ENCODE measurements around the gene DAG1. TPM values are rescaled to one million over a fixed set of nuclear protein-coding genes. Genes with fewer than 3 reads are reported as not detected.

The DAG1 gene
- polyA plus RNA-seq, 2 of the 4 experiments (the other 2 are of a cell fraction) = 46.6 to 59.6 TPM

- Histone ChIP-seq H3K9me3 (no peaks in the 10 kb centered on the region), H3K4me1 (no peaks in the 10 kb centered on the region), H3K4me3 (no peak overlapping the region), H3K4me2 (no peak overlapping the region), H3K27ac (no peak overlapping the region)
- ChIA-PET POLR2A (no interaction called here), CTCF (interaction anchor here (6.9 kb wide), 1 partner anchor 16 kb away, joined by 33 read pairs; no protein-coding TSS in a partner anchor)
- ATAC-seq = no peak
- TF ChIP-seq TFCP2L1 (CRISPR knock-in tag; IDR thresholded peaks at IDR 0.05) = no peak
- no peak for TF ChIP-seq ESRRA (IDR thresholded peaks at IDR 0.05; ENCODE audit: borderline replicate concordance, low read length)
- no peak for TF ChIP-seq ZNF302 (CRISPR knock-in tag; IDR thresholded peaks at IDR 0.05)
- no peak for TF ChIP-seq BCL3 (IDR thresholded peaks at IDR 0.05)
- no peak for TF ChIP-seq FOSL2 (IDR thresholded peaks at IDR 0.05)
- no peak for TF ChIP-seq FOSL2 (CRISPR knock-in tag; IDR thresholded peaks at IDR 0.05)
- no peak for TF ChIP-seq NFE2L2 (conservative IDR thresholded peaks at IDR 0.05; ENCODE audit: low read length)
- no peak for TF ChIP-seq HEYL (CRISPR knock-in tag; IDR thresholded peaks at IDR 0.05)
- no peak for TF ChIP-seq JUN (IDR thresholded peaks at IDR 0.05)
- no peak for TF ChIP-seq EP300 (IDR thresholded peaks at IDR 0.05)
- TF ChIP-seq MAX (IDR thresholded peaks at IDR 0.05) = no peak
- no peak for TF ChIP-seq TP53 (CRISPR knock-in tag; IDR thresholded peaks at IDR 0.05)
- no peak for TF ChIP-seq CHD4 (IDR thresholded peaks at IDR 0.05; ENCODE audit: borderline replicate concordance)
- TF ChIP-seq RAD21 (conservative IDR thresholded peaks at IDR 0.05 in 1 of 2, IDR thresholded peaks at IDR 0.05 in 1 of 2) = no peak
- no peak for TF ChIP-seq MAFK (IDR thresholded peaks at IDR 0.05; ENCODE audit: partially characterized antibody)
- no peak for TF ChIP-seq HES2 (IDR thresholded peaks at IDR 0.05)
- 80% methylated on average over 5 of the region's 5 CpGs for WGBS (ENCODE audit: missing lambda C conversion rate)
- no peak for DNase-seq (ENCODE audit: low read depth in 1 of 2, low spot score in 1 of 2)
- FAIRE-seq = no peak
These were observed 54.0 kb downstream of the DAG1 start for GRCh38 chr3:49523756-49524747.

- TF ChIP-seq CHD2 (IDR thresholded peaks at IDR 0.05; ENCODE audit: low read length, partially characterized antibody) (no peak), ZNF302 (CRISPR knock-in tag; IDR thresholded peaks at IDR 0.05) (no peak), HEYL (CRISPR knock-in tag; IDR thresholded peaks at IDR 0.05) (no peak), TFCP2L1 (CRISPR knock-in tag; IDR thresholded peaks at IDR 0.05) (no peak), BHLHE40 (IDR thresholded peaks at IDR 0.05; ENCODE audit: low read depth, low read length) (no peak), MYC (IDR thresholded peaks at IDR 0.05; ENCODE audit: borderline replicate concordance, low read length) (no peak), TP53 (CRISPR knock-in tag; IDR thresholded peaks at IDR 0.05) (no peak), CBX2 (IDR thresholded peaks at IDR 0.05; ENCODE audit: borderline replicate concordance, low read depth) (no peak), JUNB (IDR thresholded peaks at IDR 0.05) (no peak), NPAS2 (CRISPR knock-in tag; IDR thresholded peaks at IDR 0.05; ENCODE audit: borderline replicate concordance) (no peak), NR3C1 (IDR thresholded peaks at IDR 0.05) (no peak), HOXB5 (CRISPR knock-in tag; IDR thresholded peaks at IDR 0.05) (no peak), PBX3 (IDR thresholded peaks at IDR 0.05) (no peak), FOXS1 (CRISPR knock-in tag; IDR thresholded peaks at IDR 0.05) (no peak)
- ATAC-seq = no peak
- Histone ChIP-seq H3K4me1 (no peaks in the 10 kb centered on the region), H3K9me3 (no peaks in the 10 kb centered on the region), H3K27ac (no peak overlapping the region), H3K4me3 (no peak overlapping the region), H3K4me2 (no peak overlapping the region)
- no peak for DNase-seq (ENCODE audit: low read depth in 1 of 2, low spot score in 1 of 2)
- no peak for FAIRE-seq
- ChIA-PET CTCF (interaction anchor here (2.5 to 6.3 kb wide), 2 partner anchors 10 to 142 kb away, joined by 13 to 38 read pairs; no protein-coding TSS in a partner anchor), POLR2A (no interaction called here)
These were observed 59.5 kb downstream of the DAG1 start for GRCh38 chr3:49529567-49529966.

Measured in A549 (cell line).